ENCODE results near the gene BST2. TPM values are rescaled to one million over a fixed set of nuclear protein-coding genes. Genes with fewer than 3 reads are reported as not detected.

The BST2 gene
- total and polyA plus RNA-seq, 9 of the 15 experiments (the other 6 are each of a cell fraction or from before 2014, with no cell fraction given) = 11.2 to 232 (median 151) TPM

- no peak for TF ChIP-seq RERE (CRISPR knock-in tag; IDR thresholded peaks at IDR 0.05; ENCODE audit: borderline replicate concordance)
- TF ChIP-seq ZNF280A (IDR thresholded peaks at IDR 0.05; ENCODE audit: low read depth, partially characterized antibody) = peak; percentile 50
- TF ChIP-seq ARID1B (IDR thresholded peaks at IDR 0.05) = peak; percentile 33; the same call in 1 of the 2 replicates
- no peak for TF ChIP-seq ZNF79 (CRISPR knock-in tag; IDR thresholded peaks at IDR 0.05; ENCODE audit: low read depth)
- no peak for TF ChIP-seq BCLAF1 (IDR thresholded peaks at IDR 0.05; ENCODE audit: borderline replicate concordance in 1 of 2, control insufficient read depth in 1 of 2, low read depth in 2 of 2, low read length in 1 of 2)
- no peak for TF ChIP-seq POLR2AphosphoS2 (IDR thresholded peaks at IDR 0.05; ENCODE audit: low read length)
- TF ChIP-seq POLR2G (IDR thresholded peaks at IDR 0.05; ENCODE audit: low read depth, low read length) = peak; percentile 70
- no peak for TF ChIP-seq ZSCAN29 (IDR thresholded peaks at IDR 0.05)
- no peak for TF ChIP-seq ZNF12 (CRISPR knock-in tag; IDR thresholded peaks at IDR 0.05)
- no peak for TF ChIP-seq ZBTB12 (CRISPR knock-in tag; IDR thresholded peaks at IDR 0.05)
- TF ChIP-seq TEAD1 (CRISPR knock-in tag; IDR thresholded peaks at IDR 0.05) = peak in 1 of 2 experiments; percentile 54; a peak in 1 of 4 replicates
- TF ChIP-seq EZH2 (IDR thresholded peaks at IDR 0.05; ENCODE audit: borderline replicate concordance, low read depth, low read length) = no peak
- no peak for TF ChIP-seq BHLHE40 (IDR thresholded peaks at IDR 0.05; ENCODE audit: low read length)
- TF ChIP-seq PHF8 (IDR thresholded peaks at IDR 0.05; ENCODE audit: borderline replicate concordance, low read length) = peak; percentile 33; the same call in 1 of the 2 replicates
These were observed 14.6 kb downstream of the BST2 start (continued) for GRCh38 chr19:17390665-17391370.
